Measurements from ENCODE around the gene PTPRG.

- no peak for TF ChIP-seq EZH2 (IDR thresholded peaks at IDR 0.05; ENCODE audit: low read length, missing control alignments)
- no peak for TF ChIP-seq CTCF (conservative IDR thresholded peaks at IDR 0.05 in 1 of 2, IDR thresholded peaks at IDR 0.05 in 1 of 2; ENCODE audit: low read depth in 1 of 2, low read length in 2 of 2)
Observed at GRCh38 chr3:61613666-61614065, 52.3 kb downstream of the PTPRG start.
